NCI-H345 treated with DMSO at 0.1 percent for 48 hours (cell line): ENCODE measurements around the gene C15orf62.

Experiments used
- DNase-seq: peaks from one replicate; lab custom pipeline; 2025; ENCODE audit not compliant: unreplicated experiment; lab: John Stamatoyannopoulos, UW

The C15orf62 gene, protein sequence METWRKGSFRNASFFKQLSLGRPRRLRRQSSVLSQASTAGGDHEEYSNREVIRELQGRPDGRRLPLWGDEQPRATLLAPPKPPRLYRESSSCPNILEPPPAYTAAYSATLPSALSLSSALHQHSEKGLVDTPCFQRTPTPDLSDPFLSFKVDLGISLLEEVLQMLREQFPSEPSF

DNA sequence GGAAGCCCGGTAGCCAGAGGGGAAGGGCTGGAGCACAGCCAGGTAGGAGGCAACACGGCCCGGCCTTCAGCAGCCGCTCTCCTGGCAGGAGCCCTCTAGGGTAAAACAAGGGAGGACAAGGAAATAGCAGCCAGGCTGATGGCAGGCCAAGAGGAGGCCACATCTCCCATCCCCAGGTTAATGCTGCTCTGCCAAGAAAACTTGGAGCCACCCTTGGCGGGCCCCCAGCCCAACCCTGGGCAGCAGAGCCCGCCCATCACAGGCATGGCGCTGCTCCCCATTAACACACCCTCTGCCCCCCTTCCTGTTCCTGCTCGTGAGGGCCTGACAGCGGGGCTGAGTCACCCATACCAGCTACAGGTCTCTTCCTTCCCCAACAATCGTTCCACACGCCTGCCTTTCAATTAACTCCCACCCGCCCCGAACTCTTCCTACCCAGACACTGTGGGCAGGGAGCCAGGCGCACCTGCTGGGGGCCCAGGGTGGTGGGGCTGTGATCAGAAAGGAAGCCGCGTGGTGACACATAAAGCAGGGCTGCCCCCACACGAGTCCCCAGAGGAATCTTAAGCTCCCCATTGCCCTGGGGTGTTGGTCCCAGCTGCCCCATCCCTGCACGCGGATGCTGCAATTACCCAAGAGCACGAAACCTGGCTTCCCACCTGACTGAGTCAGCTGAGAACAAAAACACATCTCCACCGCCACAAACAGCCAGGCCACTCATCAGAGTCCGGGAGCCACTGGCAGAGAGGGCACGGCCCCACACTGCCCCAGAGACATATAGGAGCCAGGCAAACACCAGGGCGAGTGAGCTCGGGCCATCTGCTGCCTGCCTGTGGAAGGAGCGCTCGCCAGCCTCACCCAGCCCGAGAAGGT lies at the start of gene C15orf62:
TSS of gene C15orf62 (plus strand) at position 707 of the 873 bp plus-strand sequence. CDS start 516 bp downstream, outside the sequence.
- DNase-seq: peak; percentile 69

DNA sequence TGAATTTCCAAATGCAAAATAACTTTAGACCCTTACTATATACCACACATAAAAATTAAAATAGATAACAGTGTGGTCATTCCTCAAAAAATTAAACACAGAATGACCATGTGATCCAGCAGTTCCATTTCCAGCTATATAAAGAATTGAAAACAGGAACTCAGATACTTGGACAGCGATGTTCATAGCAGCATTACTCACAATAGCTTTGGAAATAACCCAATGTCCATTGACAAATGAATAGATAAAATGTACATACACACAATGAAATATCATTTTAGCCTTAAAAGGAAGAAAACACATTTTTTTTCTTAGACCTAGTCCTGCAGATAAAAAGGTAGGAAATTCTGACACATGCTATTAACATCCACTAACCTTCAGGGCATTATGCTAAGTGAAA lies 48.1 kb upstream of the C15orf62 start:
- DNase-seq: no peak

DNA sequence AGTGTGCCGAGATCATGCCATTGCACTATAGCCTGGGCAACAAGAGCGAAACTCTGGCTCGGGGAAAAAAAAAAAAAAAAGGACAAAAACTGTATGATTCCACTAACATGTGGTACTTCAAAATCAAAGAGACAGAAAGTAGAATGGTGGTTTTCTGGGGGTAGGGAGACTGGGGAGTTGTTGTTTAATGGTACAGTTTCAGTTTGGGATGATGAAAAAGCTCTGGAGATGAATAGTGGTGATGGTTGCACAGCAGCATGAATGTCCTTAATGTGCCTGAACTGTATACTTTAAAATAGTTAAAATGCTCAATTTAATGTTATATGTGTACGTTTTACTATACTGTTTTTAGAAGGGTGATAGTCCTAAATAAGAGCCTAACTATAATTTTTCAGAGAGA lies 47.4 kb upstream of the C15orf62 start:
- no peak for DNase-seq

DNA sequence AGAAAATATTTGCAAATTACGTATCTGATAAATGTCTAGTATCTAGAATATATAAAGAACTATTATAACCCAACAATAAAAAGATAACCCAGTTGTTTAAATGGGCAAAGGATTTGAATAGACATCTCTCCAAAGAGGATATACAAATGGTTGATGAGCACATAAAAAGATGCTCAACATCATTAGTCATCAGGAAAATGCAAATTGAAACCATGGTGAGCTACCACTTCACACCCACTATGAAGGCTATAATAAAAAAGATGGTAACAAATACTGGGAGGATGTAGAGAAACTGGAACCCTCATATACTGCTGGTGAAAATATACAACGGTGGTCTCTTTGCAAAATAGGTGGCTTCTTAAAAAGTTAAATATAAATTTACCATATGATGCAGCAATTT lies 46.8 kb upstream of the C15orf62 start:
- DNase-seq: no peak

DNA sequence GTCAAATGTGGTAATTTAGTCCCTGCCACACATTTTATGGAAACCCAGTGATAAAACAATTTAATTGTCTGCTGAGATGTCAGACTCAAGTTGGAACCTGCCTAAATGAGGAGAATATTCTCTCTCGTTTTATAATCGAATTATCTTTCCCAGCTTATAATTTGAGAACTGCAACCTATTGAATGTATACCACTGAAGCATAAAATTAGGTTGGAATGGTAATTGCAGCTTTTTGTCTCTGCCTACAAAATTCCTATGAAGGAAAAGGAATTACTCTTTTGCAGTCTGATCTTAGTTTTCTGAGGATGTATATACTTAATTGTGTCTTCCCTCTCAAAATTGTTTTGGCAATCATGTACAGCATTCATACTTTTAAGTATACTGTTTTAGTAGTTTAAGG lies 45.9 kb upstream of the C15orf62 start:
- no peak for DNase-seq

DNA sequence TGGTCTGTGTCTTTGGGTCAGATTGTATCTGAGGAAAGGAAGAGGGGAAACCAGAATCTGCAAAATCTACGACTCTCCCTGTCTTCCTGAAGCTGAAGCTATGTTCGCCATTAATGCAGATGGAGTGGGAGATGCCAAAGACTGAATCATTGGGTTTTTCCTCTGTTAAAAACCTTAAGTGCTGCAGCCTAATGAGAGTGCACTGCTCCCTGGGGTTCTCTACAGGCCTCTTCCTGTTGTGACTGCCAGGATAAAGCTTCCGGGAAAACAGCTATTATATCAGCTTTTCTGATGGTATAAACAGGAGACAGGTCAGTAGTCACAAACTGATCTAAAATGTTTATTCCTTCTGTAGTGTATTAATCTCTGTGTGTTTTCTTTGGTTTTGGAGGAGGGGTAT lies 38.7 kb upstream of the C15orf62 start:
- DNase-seq: no peak

DNA sequence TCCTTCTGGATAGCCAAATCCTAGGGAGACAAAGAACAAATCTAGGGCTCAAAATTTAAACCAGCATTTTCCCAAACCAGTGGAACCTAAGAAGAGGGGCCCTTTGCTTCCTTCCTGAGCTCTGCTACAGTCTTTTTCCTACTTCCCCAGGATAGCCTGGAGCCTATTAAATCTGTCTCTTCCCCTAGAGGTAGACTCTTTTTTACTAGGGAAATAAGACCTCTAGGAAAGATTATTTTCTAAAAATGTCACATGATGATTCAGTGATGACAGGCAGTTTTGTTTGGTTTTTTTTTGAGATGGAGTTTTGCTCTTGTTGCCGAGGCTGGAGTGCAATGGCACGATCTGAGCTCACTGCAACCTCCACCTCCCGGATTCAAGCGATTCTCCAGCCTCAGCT lies 33.2 kb upstream of the C15orf62 start:
- no peak for DNase-seq

DNA sequence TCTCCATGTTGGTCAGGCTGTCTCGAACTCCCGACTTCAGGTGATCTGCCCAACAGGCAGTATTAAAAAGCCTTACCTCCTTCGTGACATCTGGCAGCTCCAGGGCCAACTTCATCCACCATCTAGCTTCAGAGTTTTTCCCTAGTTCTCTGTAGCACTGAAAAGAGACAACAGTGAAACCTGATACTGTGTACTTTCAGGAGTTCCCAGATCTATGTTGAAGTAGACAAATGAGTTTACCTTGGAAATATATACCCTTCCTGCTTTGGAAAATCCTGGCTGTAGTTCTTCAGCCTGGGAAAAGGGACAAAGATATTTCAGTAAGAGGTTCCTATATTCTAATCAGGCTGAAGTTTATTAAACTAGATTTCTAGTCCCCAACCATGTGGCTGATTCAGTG lies 32.7 kb upstream of the C15orf62 start:
- DNase-seq: no peak

DNA sequence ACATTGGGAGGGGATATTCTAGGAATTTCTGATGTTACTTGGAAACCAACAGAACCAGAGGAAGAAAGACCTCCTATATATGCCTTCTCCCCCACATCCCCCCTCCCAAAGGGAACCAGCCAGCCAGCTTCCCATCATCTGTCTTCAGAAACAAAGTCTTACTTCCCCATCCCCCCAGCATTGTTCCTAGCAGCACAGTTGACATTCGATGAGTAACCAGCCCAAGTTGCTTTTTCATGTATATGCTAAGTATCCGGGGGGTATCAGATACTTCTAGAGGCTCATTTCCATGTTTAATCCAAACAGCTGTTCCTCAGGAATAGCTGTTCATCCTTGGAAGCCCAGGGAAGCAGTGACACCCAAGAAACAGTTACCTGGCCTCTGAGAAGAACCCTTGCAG lies 30.7 kb upstream of the C15orf62 start:
- no peak for DNase-seq

DNA sequence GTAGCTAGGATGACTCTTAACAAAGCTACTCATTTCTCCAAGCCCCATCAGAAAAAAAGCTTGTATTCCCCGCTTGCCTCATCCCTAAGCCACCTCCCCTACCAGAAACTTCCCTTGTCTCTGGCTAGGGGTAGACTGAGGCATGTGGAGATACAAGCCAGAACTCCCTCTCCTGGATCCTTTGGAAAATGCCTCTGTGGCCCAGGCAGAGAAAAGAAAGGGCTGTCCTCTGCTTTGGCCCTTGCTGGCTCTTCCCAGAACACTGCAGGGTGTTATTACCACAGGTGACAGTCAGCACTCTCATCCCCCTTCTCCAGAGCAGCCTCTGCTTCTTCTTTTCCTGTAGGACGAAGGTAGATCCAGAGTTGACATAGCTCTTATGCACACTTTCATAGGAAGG lies 29.9 kb upstream of the C15orf62 start:
- DNase-seq: no peak

DNA sequence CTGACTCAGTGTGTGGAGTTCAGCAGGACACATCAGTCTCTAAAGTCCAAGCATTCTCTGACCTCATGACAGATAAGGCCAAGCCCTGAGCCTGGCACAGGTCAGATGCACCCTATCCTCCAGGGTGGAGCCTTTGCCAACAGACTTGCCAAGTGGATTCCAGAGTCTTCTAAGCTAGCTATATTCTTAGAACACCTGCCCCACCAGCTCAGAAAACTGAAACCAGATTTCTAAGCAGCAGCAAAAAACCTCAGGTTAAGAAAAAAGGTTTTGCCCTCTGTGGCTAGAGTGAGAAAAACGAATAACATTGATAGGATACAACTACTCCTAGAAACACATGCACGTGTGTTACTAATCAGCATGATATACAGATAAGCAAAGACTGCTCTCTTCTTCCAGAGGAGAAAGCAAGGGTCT lies 26.3 kb upstream of the C15orf62 start:
- DNase-seq: no peak

DNA sequence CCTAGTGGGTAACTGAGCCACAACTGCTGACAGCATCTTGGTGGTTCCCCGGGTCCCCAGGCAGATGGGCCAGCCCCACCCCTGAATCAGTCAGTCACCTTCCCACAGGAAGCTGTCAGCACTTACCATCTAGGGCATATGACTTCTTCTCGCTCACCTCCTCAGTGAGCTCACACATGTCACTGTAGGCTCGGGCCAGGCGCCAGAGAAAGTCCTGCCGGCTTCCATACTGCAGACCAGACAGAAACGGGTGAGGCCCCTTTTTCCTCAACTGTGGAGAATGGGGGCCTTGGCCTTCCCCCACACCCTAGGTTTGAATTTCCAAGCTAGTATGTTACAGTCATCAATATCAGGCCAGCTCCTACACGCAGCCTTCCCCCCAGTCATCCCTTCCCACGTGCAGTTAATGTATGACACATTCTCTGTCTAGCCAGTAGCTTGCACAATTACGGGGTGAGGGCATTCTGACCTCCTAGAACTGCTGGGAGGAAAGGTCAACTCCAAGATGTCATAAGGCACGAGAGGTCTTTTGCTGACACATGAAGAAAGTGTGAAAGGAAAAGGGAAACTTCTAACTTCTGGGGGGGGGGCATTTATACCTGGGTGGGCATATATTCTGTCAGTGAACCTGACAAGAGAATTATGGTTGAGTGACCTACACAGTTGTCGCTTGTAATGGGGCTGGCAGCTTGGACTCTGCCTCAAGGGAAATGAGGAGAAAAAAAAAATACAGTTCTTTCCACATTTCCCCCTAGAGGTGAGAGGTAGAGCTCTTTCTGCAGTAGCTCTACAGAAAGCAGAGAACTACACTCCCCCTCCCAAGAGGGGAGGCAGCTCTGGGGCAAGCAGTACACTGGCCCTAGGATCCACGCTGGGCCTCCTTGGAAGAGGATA lies 25.6 kb upstream of the C15orf62 start:
- no peak for DNase-seq

DNA sequence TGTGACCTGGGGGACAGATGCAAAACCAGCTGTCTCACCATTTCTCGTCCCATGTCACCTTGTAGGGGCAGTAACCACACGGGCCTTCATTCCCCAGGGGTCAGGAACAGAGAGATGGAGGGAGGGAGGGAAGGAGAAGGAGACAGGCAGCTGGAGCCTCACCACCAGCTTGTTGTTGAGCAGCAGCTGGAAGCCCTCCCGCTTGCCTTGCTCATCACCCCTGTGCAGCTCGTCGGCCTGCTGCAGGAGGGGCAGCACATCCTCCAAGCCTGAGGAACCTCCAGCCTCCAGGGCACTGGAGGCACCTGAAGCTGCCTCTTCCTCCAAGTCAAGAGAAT lies 25.0 kb upstream of the C15orf62 start:
- no peak for DNase-seq

DNA sequence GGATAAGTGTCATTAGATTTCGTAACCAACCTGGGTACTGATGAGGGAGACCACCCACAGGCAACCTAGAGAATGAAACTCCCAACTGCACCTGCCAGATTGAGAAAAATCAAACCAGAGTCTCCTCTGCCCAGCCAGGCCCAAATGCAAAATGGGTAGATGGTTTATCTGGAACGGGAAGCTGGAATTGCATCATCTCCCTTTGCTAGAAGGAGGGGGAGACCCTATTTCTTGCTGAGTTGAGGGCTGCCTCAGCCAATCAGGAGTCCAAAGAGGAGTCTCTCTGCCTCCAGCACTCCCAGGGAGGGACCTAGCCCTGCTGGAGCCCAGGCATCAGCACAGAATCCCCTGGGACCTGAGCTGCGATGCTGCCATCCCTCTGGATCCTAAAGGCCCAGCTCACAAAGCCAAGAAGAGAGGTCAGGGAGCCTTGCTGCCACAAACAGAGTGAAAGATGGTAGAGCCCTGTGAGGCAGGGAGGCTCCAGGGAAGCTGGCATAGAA lies 22.8 kb upstream of the C15orf62 start:
- DNase-seq: peak; percentile 1

DNA sequence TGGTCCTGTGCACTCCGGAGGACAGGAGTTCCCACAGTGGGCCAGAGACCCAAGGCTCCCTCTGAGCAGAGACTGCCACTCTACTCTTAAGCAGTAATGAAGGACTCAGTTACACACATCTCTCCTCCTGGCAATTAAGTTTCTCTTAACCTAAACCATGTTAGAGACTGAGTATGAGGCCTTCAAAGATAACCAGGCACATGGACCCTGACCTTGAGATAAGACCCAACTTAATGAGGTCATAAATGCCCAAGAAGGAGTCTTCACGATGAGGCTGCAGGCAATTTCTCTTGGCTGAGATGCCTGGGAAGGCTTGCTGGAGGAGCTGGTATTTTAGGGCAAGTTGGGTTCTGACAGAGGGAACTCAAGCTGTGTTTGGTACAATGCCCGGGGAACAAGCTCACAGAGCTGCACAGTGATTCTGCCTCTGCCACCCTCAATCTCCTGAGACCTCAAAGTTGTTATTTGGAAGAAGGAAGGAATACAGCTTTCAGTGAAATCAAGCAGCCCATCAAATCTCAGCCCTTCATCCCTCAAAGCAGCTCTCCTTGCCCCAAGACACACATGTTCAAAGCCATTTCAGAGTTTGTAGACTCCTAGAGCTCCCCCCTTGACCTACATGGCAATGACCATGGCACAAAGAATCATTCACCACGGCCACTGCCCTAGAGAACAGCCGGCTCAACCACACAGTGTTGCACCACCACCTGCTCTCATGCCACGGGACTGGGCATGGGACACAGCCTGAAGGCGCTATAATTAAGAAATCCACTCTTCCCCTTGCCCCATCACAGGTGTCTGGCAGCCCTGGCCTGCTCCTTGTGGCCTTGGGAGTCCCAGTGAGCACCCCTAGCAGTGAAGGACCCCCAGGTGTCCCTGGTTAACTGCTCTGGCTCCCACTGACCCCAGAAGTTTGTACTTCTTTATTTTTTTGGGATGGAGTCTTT lies 21.8 kb upstream of the C15orf62 start:
- no peak for DNase-seq

DNA sequence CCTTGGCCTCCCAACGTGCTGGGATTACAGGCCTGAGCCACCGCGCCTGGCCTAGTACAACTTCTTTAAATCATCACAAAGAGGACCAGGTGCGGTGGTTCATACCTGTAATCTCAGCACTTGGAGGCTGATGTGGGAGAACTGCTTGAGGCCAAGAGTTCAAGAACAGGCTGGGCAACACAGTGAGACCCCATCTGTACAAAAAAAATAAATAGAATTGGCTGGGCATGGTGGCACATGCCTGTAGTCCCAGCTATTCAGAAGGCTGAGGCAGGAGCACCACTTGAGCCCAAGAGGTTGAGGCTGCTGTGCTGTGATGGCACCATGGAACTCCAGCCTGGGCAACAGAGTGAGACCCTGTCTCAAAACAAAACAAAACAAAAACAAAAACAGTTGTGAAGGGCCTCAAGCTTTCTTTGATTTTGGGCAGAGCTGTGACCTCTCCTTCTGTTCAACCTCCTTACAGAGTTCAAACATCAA lies 20.6 kb upstream of the C15orf62 start:
- DNase-seq: no peak

DNA sequence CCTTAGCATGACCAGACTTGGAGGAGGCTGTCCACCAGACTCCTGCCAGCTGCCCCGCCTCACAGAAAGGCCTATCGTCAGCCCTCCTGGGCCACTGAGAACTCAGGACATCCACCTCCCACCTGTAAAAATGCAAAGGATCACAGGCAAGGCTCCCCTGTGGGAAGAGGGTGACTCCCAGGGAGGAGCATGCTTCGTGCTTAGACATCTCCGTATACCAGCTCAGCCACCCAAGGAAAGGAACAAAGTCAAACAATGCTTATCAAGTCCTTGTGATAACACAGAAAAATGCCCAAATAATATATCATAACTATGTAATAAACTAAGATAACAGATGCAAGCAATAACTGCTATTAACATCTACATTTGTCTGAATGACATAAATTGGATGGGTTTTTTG lies 18.9 kb upstream of the C15orf62 start:
- no peak for DNase-seq

DNA sequence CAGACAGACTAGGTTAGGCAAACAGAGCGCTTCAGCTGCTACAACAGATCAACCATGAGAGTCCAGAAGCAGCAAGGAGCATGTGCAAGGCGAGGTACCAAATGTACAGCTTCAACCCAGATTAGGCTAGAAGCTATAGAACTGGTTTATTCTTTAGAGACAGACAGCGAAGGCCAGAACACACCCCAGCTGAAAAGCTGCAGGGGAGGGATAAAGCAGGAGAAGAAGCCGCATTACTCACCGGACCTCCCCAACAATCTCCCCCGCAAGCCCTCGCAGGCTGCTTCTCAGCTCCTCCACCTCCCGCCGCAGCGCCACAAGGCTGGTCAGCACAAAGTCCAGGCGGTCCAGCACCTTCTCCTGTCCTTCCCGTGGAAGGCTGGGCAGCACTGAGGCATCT lies 18.0 kb upstream of the C15orf62 start:
- DNase-seq: no peak

DNA sequence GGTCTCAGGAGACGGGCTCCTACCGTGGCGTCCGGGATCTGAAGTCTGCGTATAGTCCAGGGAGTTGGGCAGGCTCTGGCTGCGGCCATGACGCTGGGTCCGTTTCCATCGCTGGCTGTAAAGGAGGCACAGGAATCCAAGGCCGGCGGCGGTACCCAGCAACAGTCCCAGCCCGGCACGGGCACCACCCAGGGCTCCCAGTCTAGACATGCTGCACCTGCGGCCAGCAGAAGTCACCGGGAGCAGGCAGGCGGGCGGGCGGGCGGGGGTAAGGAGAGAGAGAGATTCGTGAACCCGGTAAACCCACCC lies 15.3 kb upstream of the C15orf62 start:
- no peak for DNase-seq
